Dermis lymphatic vessel endothelial cell (primary cell): ENCODE measurements around the gene ITGAL. TPM values are rescaled to one million over a fixed set of nuclear protein-coding genes. Genes with fewer than 3 reads are reported as not detected.

Source experiments
- total RNA-seq: library from RNA; depleted of rRNA; stranded (reverse); fragments of >200 nt; gene quantifications from 2 replicates; pipeline ENCODE4 v1.2.1, GENCODE V29; 2014

ITGAL gene
- under 0.01 TPM in 1 of 2 replicates, not detected in the other for total RNA-seq

GRCh38 chr16:30472328-30472942 is at the start of gene ITGAL:
ITGAL (plus strand) TSS chr16:30472742; CDS start chr16:30472838, 96 bp downstream.

GRCh38 chr16:30429678-30430427 is 42.7 kb upstream of the ITGAL start, which contains the start of gene DCTPP1:
DCTPP1 (minus strand) TSS chr16:30430030; CDS start chr16:30429980, 50 bp downstream.

GRCh38 chr16:30445408-30446202 is 26.9 kb upstream of the ITGAL start, which contains the start of gene SEPHS2:
SEPHS2 (minus strand) TSS chr16:30445874; CDS start chr16:30445727, 147 bp downstream.

GRCh38 chr16:30526137-30526822 is 53.7 kb downstream of the ITGAL start, which contains the start of gene ZNF768:
ZNF768 (minus strand) TSS chr16:30526566; CDS start chr16:30526413, 153 bp downstream.

GRCh38 chr16:30534368-30535105 is 62.0 kb downstream of the ITGAL start, which contains the start of gene ZNF747:
ZNF747 (minus strand) TSS chr16:30534858; CDS start chr16:30534679, 179 bp downstream.

GRCh38 chr16:30557957-30558788 is 85.6 kb downstream of the ITGAL start, which contains the start of gene ZNF764:
ZNF764 (minus strand) TSS chr16:30558374; CDS start chr16:30558182, 192 bp downstream.

GRCh38 chr16:30571445-30572322 is 99.1 kb downstream of the ITGAL start, which contains the start of gene ZNF688:
ZNF688 (minus strand) TSS chr16:30571714; CDS start chr16:30571629, 85 bp downstream.

Other genes starting within 250 kb of the ITGAL start
- gene NPIPB13, start 224.3 kb upstream of the ITGAL start, total RNA-seq, result 0.43 and 2.0 TPM in 2 replicates
- gene CD2BP2, start 117.4 kb upstream of the ITGAL start, total RNA-seq, result 33.8 and 39.9 TPM in 2 replicates
- 18.0 and 21.6 TPM in 2 replicates for gene TBC1D10B, start 102.2 kb upstream of the ITGAL start, total RNA-seq
- not detected in 2 replicates for gene MYL11, start 97.9 kb upstream of the ITGAL start, total RNA-seq
- gene SEPTIN1, start 90.2 kb upstream of the ITGAL start, total RNA-seq, result 0.11 TPM in 1 of 2 replicates, not detected in the other
- gene ZNF48, start 77.3 kb upstream of the ITGAL start, total RNA-seq, result 11.8 and 19.3 TPM in 2 replicates
- gene ZNF771, start 65.1 kb upstream of the ITGAL start, total RNA-seq, result 8.0 and 13.7 TPM in 2 replicates
- gene DCTPP1, start 42.7 kb upstream of the ITGAL start, total RNA-seq, result 95.3 and 120 TPM in 2 replicates
- gene SEPHS2, start 26.9 kb upstream of the ITGAL start, total RNA-seq, result 23.4 and 23.7 TPM in 2 replicates
- gene ZNF768, start 53.8 kb downstream of the ITGAL start, total RNA-seq, result 14.8 and 15.3 TPM in 2 replicates
- gene ZNF747, start 62.1 kb downstream of the ITGAL start, total RNA-seq, result 6.8 and 8.1 TPM in 2 replicates
- gene ZNF764, start 85.6 kb downstream of the ITGAL start, total RNA-seq, result 3.1 and 4.6 TPM in 2 replicates
- 5.8 and 9.4 TPM in 2 replicates for gene ZNF688, start 99.0 kb downstream of the ITGAL start, total RNA-seq
- 8.3 and 12.4 TPM in 2 replicates for gene ZNF785, start 113.0 kb downstream of the ITGAL start, total RNA-seq
- gene ZNF689, start 137.6 kb downstream of the ITGAL start, total RNA-seq, result 4.0 and 4.5 TPM in 2 replicates
- gene PRR14, start 178.2 kb downstream of the ITGAL start, total RNA-seq, result 3.8 and 5.5 TPM in 2 replicates
- gene FBRS, start 185.7 kb downstream of the ITGAL start, total RNA-seq, result 13.9 and 14.2 TPM in 2 replicates
- 27.6 TPM in 2 replicates for gene SRCAP, start 226.4 kb downstream of the ITGAL start, total RNA-seq